Naive B cell (primary cell): ENCODE data around the gene S100A6. TPM values are rescaled to one million over a fixed set of nuclear protein-coding genes. Genes with fewer than 3 reads are reported as not detected.

Source experiments
- ATAC-seq, 2 donors: fragments of 150-1000 bp; cut with Tn5 transposase; 2 replicates each; pipeline ENCODE4 v1.10.0; 2021; ENCODE audit warnings: low read depth in 2 of 2, mild to moderate bottlenecking in 2 of 2, moderate library complexity in 2 of 2
- DNase-seq: peaks from one replicate; pipeline ENCODE4 v3.0.0; 2022
- H3K27ac Mint-ChIP-seq, 6 donors: one replicate each; pipeline ENCODE4 v1.8.0; 2020 to 2022; ENCODE audit warnings: mild to moderate bottlenecking in 6 of 6, mixed read lengths in 6 of 6, moderate library complexity in 5 of 6, inconsistent platforms in 2 of 6
- H3K27me3 Mint-ChIP-seq, 3 donors: one replicate each; pipeline ENCODE4 v1.8.0; 2021 to 2022; ENCODE audit warnings: mixed read lengths in 3 of 3, mild to moderate bottlenecking in 1 of 3
- H3K36me3 Mint-ChIP-seq, 2 donors: one replicate each; pipeline ENCODE4 v1.8.0; 2020 to 2022; ENCODE audit warnings: mixed read lengths in 2 of 2, inconsistent platforms in 1 of 2, mild to moderate bottlenecking in 1 of 2
- H3K4me1 Mint-ChIP-seq, 3 donors: one replicate each; pipeline ENCODE4 v1.8.0; 2020 to 2022; ENCODE audit warnings: mixed read lengths in 3 of 3, inconsistent platforms in 1 of 3, mild to moderate bottlenecking in 1 of 3, moderate library complexity in 1 of 3
- H3K4me3 Mint-ChIP-seq, 8 donors: one replicate each; pipeline ENCODE4 v1.8.0; 2020 to 2022; ENCODE audit warnings: mild to moderate bottlenecking in 8 of 8, mixed read lengths in 8 of 8, moderate library complexity in 8 of 8, inconsistent platforms in 2 of 8
- H3K9me3 Mint-ChIP-seq, 7 donors: one replicate each; pipeline ENCODE4 v1.8.0; 2020 to 2022; ENCODE audit warnings: mixed read lengths in 7 of 7, mild to moderate bottlenecking in 5 of 7, inconsistent platforms in 2 of 7, moderate library complexity in 1 of 7
- polyA plus RNA-seq, 6 donors: library from polyadenylated mRNA; unstranded; fragments of 300-500 nt; fragmentation: Illumina TruSeq; gene quantifications; one replicate each; pipeline ENCODE4 v1.2.3, GENCODE V29; 2021; ENCODE audit warnings: low read depth in 6 of 6

S100A6 gene
- polyA plus RNA-seq, 6 donors from 2014 or later = 131 to 239 (median 154) TPM

DNA sequence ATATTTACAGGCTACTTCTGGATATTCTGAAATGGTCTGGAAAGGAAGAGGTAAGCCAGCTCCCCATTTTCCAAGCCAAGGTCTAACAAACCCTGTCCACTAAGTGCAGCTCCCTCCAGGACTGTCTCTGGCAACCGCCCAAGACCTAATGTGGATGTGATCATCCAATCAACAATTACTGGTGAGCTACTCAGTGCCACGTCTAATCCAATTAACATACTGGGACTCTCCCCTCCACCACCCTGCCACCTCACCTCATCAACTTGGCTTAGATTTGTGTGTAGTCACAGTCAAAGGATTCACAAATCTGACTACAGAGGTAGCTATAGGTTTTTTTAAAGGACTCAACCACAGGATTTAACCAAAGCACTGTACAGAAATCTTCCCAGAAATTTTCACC, 49.9 kb downstream of the S100A6 start:
- H3K4me1 Mint-ChIP-seq = no peaks in the 10 kb centered on the region
- H3K27me3 Mint-ChIP-seq = peaks cover 41 to 65% (median 52%) of the 10 kb centered on the region in 3 donors
- H3K4me3 Mint-ChIP-seq = no peak overlapping the region
- no peak for DNase-seq
- H3K27ac Mint-ChIP-seq = no peak overlapping the region
- no peaks in the 10 kb centered on the region for H3K36me3 Mint-ChIP-seq
- H3K9me3 Mint-ChIP-seq = peaks cover 0 to 3% (median 0%) of the 10 kb centered on the region in 7 donors
- ATAC-seq = no peak

Other genes starting within 250 kb of the S100A6 start
- not detected for gene PGLYRP3, start 223.0 kb downstream of the S100A6 start, polyA plus RNA-seq
- gene PGLYRP4, start 187.2 kb downstream of the S100A6 start, polyA plus RNA-seq = not detected
- gene S100A9, start 178.1 kb downstream of the S100A6 start, polyA plus RNA-seq = 100 to 1,000 TPM in 1 of 6 donors, 10 to 100 TPM in 5; 14.4 to 194 (median 48.2) TPM
- gene S100A12, start 160.4 kb downstream of the S100A6 start, polyA plus RNA-seq = 1 to 10 TPM; 1.0 to 7.8 (median 3.1) TPM
- 100 to 1,000 TPM in 1 of 6 donors, 10 to 100 TPM in 4, 1 to 10 TPM in 1; 6.3 to 131 (median 36.3) TPM for gene S100A8, start 144.9 kb downstream of the S100A6 start, polyA plus RNA-seq
- not detected for gene S100A7A, start 119.5 kb downstream of the S100A6 start, polyA plus RNA-seq
- not detected for gene S100A7, start 75.3 kb downstream of the S100A6 start, polyA plus RNA-seq
- not detected for gene S100A5, start 4.9 kb upstream of the S100A6 start, polyA plus RNA-seq
- gene S100A4, start 9.8 kb upstream of the S100A6 start, polyA plus RNA-seq = 100 to 1,000 TPM in 2 of 6 donors, 10 to 100 TPM in 4; 50.2 to 167 (median 93.2) TPM
- gene S100A3, start 13.3 kb upstream of the S100A6 start, polyA plus RNA-seq = not detected
- gene S100A2, start 29.9 kb upstream of the S100A6 start, polyA plus RNA-seq = not detected
- not detected for gene S100A16, start 77.1 kb upstream of the S100A6 start, polyA plus RNA-seq
- gene S100A14, start 80.3 kb upstream of the S100A6 start, polyA plus RNA-seq = not detected
- gene S100A13, start 91.5 kb upstream of the S100A6 start, polyA plus RNA-seq = 1 to 10 TPM in 4 of 6 donors, not detected in 2; 1.2 to 2.1 (median 1.6) TPM
- gene S100A1, start 92.4 kb upstream of the S100A6 start, polyA plus RNA-seq = not detected
- 10 to 100 TPM; 43.3 to 94.4 (median 54.4) TPM for gene CHTOP, start 98.1 kb upstream of the S100A6 start, polyA plus RNA-seq
- gene SNAPIN, start 122.7 kb upstream of the S100A6 start, polyA plus RNA-seq = 100 to 1,000 TPM in 2 of 6 donors, 10 to 100 TPM in 4; 51.1 to 111 (median 90.1) TPM
- gene ILF2, start 135.0 kb upstream of the S100A6 start, polyA plus RNA-seq = 100 to 1,000 TPM; 124 to 202 (median 134) TPM
- gene NPR1, start 142.7 kb upstream of the S100A6 start, polyA plus RNA-seq = not detected
- 10 to 100 TPM in 5 of 6 donors, 1 to 10 TPM in 1; 6.0 to 15.1 (median 11.5) TPM for gene INTS3, start 192.1 kb upstream of the S100A6 start, polyA plus RNA-seq
- 1 to 10 TPM; 3.2 to 5.4 (median 4.1) TPM for gene SLC27A3, start 239.4 kb upstream of the S100A6 start, polyA plus RNA-seq